Measurements from ENCODE around the gene NBPF11. TPM values are rescaled to one million over a fixed set of nuclear protein-coding genes. Genes with fewer than 3 reads are reported as not detected.
"Not testable (repeated sequence)": the region's sequence is repeated elsewhere in the genome, so short reads cannot be mapped to it uniquely, and the experiment has no call there.

The NBPF11 gene
- total RNA-seq = 9.1 TPM

- DNase-seq (ENCODE audit: extremely low spot score in 2 of 2); H3K27me3 ChIP-seq; H3K4me1 ChIP-seq; intact Hi-C loops (cut with DNase I); H3K9me3 ChIP-seq; H3K36me3 ChIP-seq: not testable (repeated sequence)
- Histone ChIP-seq H3K27ac (peak within 1 kb of the TSS; percentile 75), H3K4me3 (peak within 1 kb of the TSS; percentile 57 to 70)
- peak; percentile 29 to 41 for TF ChIP-seq POLR2AphosphoS5 (IDR thresholded peaks at IDR 0.05; ENCODE audit: insufficient read depth in 1 of 2, low read depth in 1 of 2)
Observed at GRCh38 chr1:148151911-148152656, at the start of gene NBPF11. NBPF11 (minus strand) TSS chr1:148152281; CDS start chr1:148127003, 25,278 bp downstream.

- H3K4me3 ChIP-seq; H3K4me1 ChIP-seq; H3K27ac ChIP-seq; intact Hi-C loops (cut with DNase I); DNase-seq (ENCODE audit: extremely low spot score in 2 of 2); H3K27me3 ChIP-seq; H3K9me3 ChIP-seq; H3K36me3 ChIP-seq: not testable (repeated sequence)
Observed at GRCh38 chr1:148197396-148197795, 45.3 kb upstream of the NBPF11 start.

GRCh38 chr1:148196949-148197348 is 44.9 kb upstream of the NBPF11 start:
- intact Hi-C loops (cut with DNase I); H3K36me3 ChIP-seq; DNase-seq (ENCODE audit: extremely low spot score in 2 of 2); H3K9me3 ChIP-seq; H3K4me3 ChIP-seq; H3K27me3 ChIP-seq; H3K4me1 ChIP-seq; H3K27ac ChIP-seq: not testable (repeated sequence)

GRCh38 chr1:148195115-148195514 is 43.0 kb upstream of the NBPF11 start:
- H3K4me1 ChIP-seq; DNase-seq (ENCODE audit: extremely low spot score in 2 of 2); intact Hi-C loops (cut with DNase I); H3K9me3 ChIP-seq; H3K36me3 ChIP-seq; H3K27me3 ChIP-seq; H3K4me3 ChIP-seq; H3K27ac ChIP-seq: not testable (repeated sequence)

GRCh38 chr1:148188768-148189167 is 36.7 kb upstream of the NBPF11 start:
- not testable (repeated sequence) for H3K27ac ChIP-seq; DNase-seq (ENCODE audit: extremely low spot score in 2 of 2); H3K9me3 ChIP-seq

GRCh38 chr1:148178682-148179081 is 26.6 kb upstream of the NBPF11 start:
- H3K4me1 ChIP-seq; H3K36me3 ChIP-seq; H3K27ac ChIP-seq; H3K27me3 ChIP-seq; H3K4me3 ChIP-seq; intact Hi-C loops (cut with DNase I); DNase-seq (ENCODE audit: extremely low spot score in 2 of 2); H3K9me3 ChIP-seq: not testable (repeated sequence)

More at GRCh38 chr1:148188768-148189167, 36.7 kb upstream of the NBPF11 start:
- H3K4me3 ChIP-seq; intact Hi-C loops (cut with DNase I); H3K36me3 ChIP-seq; H3K27me3 ChIP-seq; H3K4me1 ChIP-seq: not testable (repeated sequence)

GRCh38 chr1:148175414-148175813 is 23.3 kb upstream of the NBPF11 start:
- H3K4me1 ChIP-seq; DNase-seq (ENCODE audit: extremely low spot score in 2 of 2); H3K4me3 ChIP-seq; intact Hi-C loops (cut with DNase I); H3K36me3 ChIP-seq; H3K27me3 ChIP-seq; H3K27ac ChIP-seq; H3K9me3 ChIP-seq: not testable (repeated sequence)

- H3K27me3 ChIP-seq; H3K4me1 ChIP-seq; H3K36me3 ChIP-seq; DNase-seq (ENCODE audit: extremely low spot score in 2 of 2); H3K27ac ChIP-seq; intact Hi-C loops (cut with DNase I); H3K9me3 ChIP-seq; H3K4me3 ChIP-seq: not testable (repeated sequence)
Observed at GRCh38 chr1:148171995-148172394, 19.9 kb upstream of the NBPF11 start.

- H3K36me3 ChIP-seq = no peaks in the 10 kb centered on the region
- TF ChIP-seq POLR2A (IDR thresholded peaks at IDR 0.05) (no peak), CTCF (IDR thresholded peaks at IDR 0.05) (no peak), POLR2AphosphoS5 (IDR thresholded peaks at IDR 0.05; ENCODE audit: insufficient read depth in 1 of 2, low read depth in 1 of 2) (no peak)
- H3K27me3 ChIP-seq = no peaks in the 10 kb centered on the region
- intact Hi-C loops (cut with DNase I) = no loop called here
- H3K4me3 ChIP-seq = no peak overlapping the region
- no peaks in the 10 kb centered on the region for H3K4me1 ChIP-seq
- no peaks in the 10 kb centered on the region for H3K9me3 ChIP-seq
- H3K27ac ChIP-seq = no peak overlapping the region
- no peak for DNase-seq (ENCODE audit: extremely low spot score in 2 of 2)
Observed at GRCh38 chr1:148166558-148167492, 14.7 kb upstream of the NBPF11 start.
